Fibroblast of mammary gland (primary cell): ENCODE results near the gene DSG3.

Experiments
- DNase-seq: peaks from one replicate; pipeline ENCODE4 v3.0.0-alpha.2; 2010; ENCODE audit warnings: low read depth
- H3K4me3 ChIP-seq: 2 replicates; pipeline ENCODE4 v1.5.1; 2011; ENCODE audit warnings: low read depth, mild to moderate bottlenecking, low read length, moderate library complexity; ENCODE audit not compliant: control insufficient read depth
- TF ChIP-seq, protein P1 (sequence below): conservative IDR thresholded peaks from 2 replicates; pipeline ENCODE4 v1.5.1; 2011; ENCODE audit warnings: low read depth, low read length, inconsistent platforms; ENCODE audit not compliant: control insufficient read depth, insufficient read depth

The DSG3 gene

DNA sequence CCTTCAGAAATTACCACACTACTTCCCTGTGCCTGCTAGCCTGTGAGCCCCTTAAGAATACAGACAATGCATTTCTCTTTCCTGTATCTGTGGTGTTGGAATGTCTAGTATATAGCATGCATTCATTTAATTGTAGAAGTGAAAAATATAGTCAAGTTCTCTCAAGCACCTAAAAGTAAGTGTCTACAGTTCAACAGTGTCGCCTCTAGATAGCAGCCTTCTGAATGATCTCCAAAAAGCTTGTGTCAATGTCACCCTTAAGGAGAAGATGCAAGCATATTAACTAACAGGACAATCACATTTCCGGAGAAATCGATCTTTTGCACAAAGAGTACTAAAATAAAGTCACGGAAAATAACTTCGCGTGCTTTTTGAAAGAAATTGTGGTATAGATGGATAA, 27.5 kb upstream of the DSG3 start:
- no peak overlapping the region for H3K4me3 ChIP-seq
- DNase-seq, result no peak
- TF ChIP-seq, protein P1, sequence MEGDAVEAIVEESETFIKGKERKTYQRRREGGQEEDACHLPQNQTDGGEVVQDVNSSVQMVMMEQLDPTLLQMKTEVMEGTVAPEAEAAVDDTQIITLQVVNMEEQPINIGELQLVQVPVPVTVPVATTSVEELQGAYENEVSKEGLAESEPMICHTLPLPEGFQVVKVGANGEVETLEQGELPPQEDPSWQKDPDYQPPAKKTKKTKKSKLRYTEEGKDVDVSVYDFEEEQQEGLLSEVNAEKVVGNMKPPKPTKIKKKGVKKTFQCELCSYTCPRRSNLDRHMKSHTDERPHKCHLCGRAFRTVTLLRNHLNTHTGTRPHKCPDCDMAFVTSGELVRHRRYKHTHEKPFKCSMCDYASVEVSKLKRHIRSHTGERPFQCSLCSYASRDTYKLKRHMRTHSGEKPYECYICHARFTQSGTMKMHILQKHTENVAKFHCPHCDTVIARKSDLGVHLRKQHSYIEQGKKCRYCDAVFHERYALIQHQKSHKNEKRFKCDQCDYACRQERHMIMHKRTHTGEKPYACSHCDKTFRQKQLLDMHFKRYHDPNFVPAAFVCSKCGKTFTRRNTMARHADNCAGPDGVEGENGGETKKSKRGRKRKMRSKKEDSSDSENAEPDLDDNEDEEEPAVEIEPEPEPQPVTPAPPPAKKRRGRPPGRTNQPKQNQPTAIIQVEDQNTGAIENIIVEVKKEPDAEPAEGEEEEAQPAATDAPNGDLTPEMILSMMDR, result no peak

GRCh38 chr18:31420524-31420923, 27.0 kb upstream of the DSG3 start:
- DNase-seq, result no peak
- TF ChIP-seq, protein P1, result no peak
- H3K4me3 ChIP-seq, result no peak overlapping the region

GRCh38 chr18:31424383-31424988, 23.1 kb upstream of the DSG3 start:
- peak; percentile 39 for DNase-seq
- H3K4me3 ChIP-seq, result no peak overlapping the region
- TF ChIP-seq, protein P1, result peak; percentile 83

GRCh38 chr18:31426021-31426420, 21.5 kb upstream of the DSG3 start:
- no peak overlapping the region for H3K4me3 ChIP-seq
- TF ChIP-seq, protein P1, result no peak
- DNase-seq, result no peak

DNA sequence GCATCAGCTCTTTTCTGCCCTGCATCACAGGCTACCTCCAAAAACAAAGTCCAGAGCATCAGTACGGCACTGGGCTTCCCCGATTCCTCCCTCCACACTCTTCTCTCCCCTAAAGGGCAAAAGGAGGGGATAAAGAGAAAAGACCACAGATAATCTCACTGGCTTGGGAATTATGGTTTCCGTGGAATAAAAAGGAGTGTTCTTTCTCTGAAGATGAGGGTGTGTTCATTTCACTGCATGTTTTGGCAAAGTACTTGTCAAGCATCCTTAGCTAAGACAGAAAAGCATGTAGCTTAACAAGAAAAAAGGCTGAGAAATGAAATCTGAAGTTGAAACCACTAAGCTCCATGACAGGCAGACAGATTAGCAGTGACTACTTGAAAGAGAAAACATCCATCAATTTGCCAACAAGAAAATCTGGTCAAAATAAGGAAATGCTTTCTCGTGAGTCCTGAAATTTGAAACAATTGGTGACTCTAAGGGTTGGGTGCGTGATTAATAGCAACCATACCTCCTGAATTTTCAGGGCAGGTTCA, 20.6 kb upstream of the DSG3 start:
- DNase-seq, result no peak
- H3K4me3 ChIP-seq, result no peak overlapping the region
- TF ChIP-seq, protein P1, result no peak

GRCh38 chr18:31428211-31428610, 19.3 kb upstream of the DSG3 start:
- no peak overlapping the region for H3K4me3 ChIP-seq
- DNase-seq, result no peak
- TF ChIP-seq, protein P1, result no peak
